Keratinocyte (primary cell): ENCODE results near the gene HMGN4. TPM values are rescaled to one million over a fixed set of nuclear protein-coding genes. Genes with fewer than 3 reads are reported as not detected.
A peak's percentile ranks its signal among the peaks of the same experiment; 100 is the strongest.

Experiments used
- DNase-seq: peaks from one replicate; pipeline ENCODE4 v3.0.0-alpha.2; 2011; ENCODE audit warnings: low read depth, missing footprints, low spot score
- FAIRE-seq: peaks from 2 replicates; lab custom pipeline; 2011; peaks lifted over from hg19 to GRCh38; lab: Jason Lieb, UNC
- H2AFZ ChIP-seq: 2 replicates; pipeline ENCODE4 v1.6.0; 2012; ENCODE audit warnings: low read length, control low read depth, inconsistent platforms; ENCODE audit not compliant: control insufficient read depth
- H3K27ac ChIP-seq: 2 replicates; pipeline ENCODE4 v1.5.1; 2011; ENCODE audit warnings: low read length; ENCODE audit not compliant: control insufficient read depth, insufficient read depth
- H3K27me3 ChIP-seq: 3 replicates; pipeline ENCODE4 v1.6.0; 2011; ENCODE audit warnings: low read length; ENCODE audit not compliant: control insufficient read depth, insufficient read depth; ENCODE audit errors: extremely low read depth
- H3K36me3 ChIP-seq, 2 experiments: 2 replicates in 1 of 2; 3 replicates in 1 of 2; pipeline ENCODE4 v1.5.1; 2011; ENCODE audit warnings: low read length in 2 of 2, mild to moderate bottlenecking in 1 of 2; ENCODE audit not compliant: control insufficient read depth in 2 of 2, insufficient read depth in 2 of 2; ENCODE audit errors: extremely low read depth in 1 of 2
- H3K4me1 ChIP-seq: 3 replicates; pipeline ENCODE4 v1.5.1; 2011; ENCODE audit warnings: low read length; ENCODE audit not compliant: control insufficient read depth, insufficient read depth; ENCODE audit errors: extremely low read depth
- H3K4me2 ChIP-seq: 3 replicates; pipeline ENCODE4 v1.6.0; 2011; ENCODE audit warnings: low read depth, low read length; ENCODE audit not compliant: control insufficient read depth, insufficient read depth; ENCODE audit errors: extremely low read depth
- H3K4me3 ChIP-seq, 3 experiments: fragments of 200-600 bp in 1 of 3; sonication (generic) in 1 of 3; 2 replicates in 2 of 3; 3 replicates in 1 of 3; pipeline ENCODE4 v1.5.1; 2011 to 2016; ENCODE audit warnings: low read length in 3 of 3, mild to moderate bottlenecking in 3 of 3, control low read depth in 2 of 3, inconsistent platforms in 1 of 3, low read depth in 1 of 3, mixed read lengths in 1 of 3, mixed run types in 1 of 3, moderate library complexity in 1 of 3; ENCODE audit not compliant: control insufficient read depth in 2 of 3, insufficient read depth in 2 of 3; ENCODE audit errors: extremely low read depth in 1 of 3
- H3K79me2 ChIP-seq: 2 replicates; pipeline ENCODE4 v1.6.0; 2012; ENCODE audit warnings: low read length; ENCODE audit not compliant: control insufficient read depth, insufficient read depth
- H3K9ac ChIP-seq: 3 replicates; pipeline ENCODE4 v1.6.0; 2011; ENCODE audit warnings: low read length; ENCODE audit not compliant: control insufficient read depth, insufficient read depth; ENCODE audit errors: extremely low read depth
- H3K9me1 ChIP-seq: 3 replicates; pipeline ENCODE4 v1.6.0; 2011; ENCODE audit warnings: low read length; ENCODE audit not compliant: control insufficient read depth, insufficient read depth; ENCODE audit errors: extremely low read depth
- H3K9me3 ChIP-seq: 2 replicates; pipeline ENCODE4 v1.5.1; 2012; ENCODE audit warnings: low read depth, low read length; ENCODE audit not compliant: control insufficient read depth
- H4K20me1 ChIP-seq: 3 replicates; pipeline ENCODE4 v1.6.0; 2011; ENCODE audit warnings: low read length; ENCODE audit not compliant: control insufficient read depth, insufficient read depth; ENCODE audit errors: extremely low read depth
- EZH2 ChIP-seq: IDR thresholded peaks from one replicate; pipeline ENCODE4 v1.6.1; 2012; ENCODE audit warnings: inconsistent platforms, mild to moderate bottlenecking, low read length, moderate library complexity
- dilution Hi-C: fragments of 300-500 bp; cut with MboI; formaldehyde crosslinking; loops from one replicate; pipeline ENCODE4 v1.7.0; 2020; ENCODE audit warnings: low sequenced_read_pairs; ENCODE audit not compliant: extremely low pct_ligation_motif_present
- polyA plus RNA-seq, 5 experiments: library from polyadenylated mRNA; depleted of rRNA in 3 of 5; stranded (reverse) in 3 of 5; stranded (forward) in 1 of 5; unstranded in 1 of 5; fragments of >200 nt; gene quantifications; 1 replicate in 1 of 5; 2 replicates in 3 of 5; 3 replicates in 1 of 5; pipeline versions ENCODE4 v1.2.1 to v1.2.3, GENCODE V29; 2011 to 2012; ENCODE audit warnings: missing spikeins in 2 of 5, low read depth in 1 of 5, low replicate concordance in 1 of 5
- TF ChIP-seq, protein P1 (sequence below), 3 experiments: IDR thresholded peaks in 1 of 3; conservative IDR thresholded peaks in 1 of 3; optimal IDR thresholded peaks in 1 of 3; 2 replicates in 2 of 3; 3 replicates in 1 of 3; pipeline versions ENCODE3 to v1.5.1; 2011; ENCODE audit warnings: low read length in 3 of 3, mild to moderate bottlenecking in 3 of 3, moderate library complexity in 2 of 3, control low read depth in 1 of 3, inconsistent platforms in 1 of 3; ENCODE audit not compliant: insufficient read depth in 2 of 3; ENCODE audit errors: extremely low read depth in 1 of 3

The HMGN4 gene
- polyA plus RNA-seq, 1 donor (not counting 4 experiments of a cell fraction or from before 2014, with no cell fraction given), result 62.6 TPM

DNA sequence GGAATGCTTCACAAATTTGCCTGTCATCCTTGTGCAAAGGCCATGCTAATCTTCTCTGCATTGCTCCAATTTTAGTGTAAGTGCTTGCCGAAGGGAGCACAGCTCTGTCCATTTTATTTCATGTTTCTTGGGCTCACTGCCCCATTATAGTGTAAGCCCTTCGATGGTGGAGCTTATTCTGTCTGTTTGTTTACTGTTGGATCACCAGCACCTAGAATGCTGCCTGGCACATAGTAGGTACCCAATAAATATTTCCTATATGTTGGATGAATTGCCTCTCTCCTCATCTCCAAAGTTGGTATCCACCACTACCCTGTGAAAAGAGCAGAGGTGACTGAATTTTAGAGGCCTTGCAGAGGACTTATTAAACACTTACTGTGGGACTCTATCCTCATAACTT, 18.8 kb upstream of the HMGN4 start:
- Histone ChIP-seq H3K9ac (no peak overlapping the region), H3K9me3 (no peaks in the 10 kb centered on the region), H3K9me1 (no peaks in the 10 kb centered on the region), H3K36me3 (no peaks in the 10 kb centered on the region), H3K27me3 (no peaks in the 10 kb centered on the region), H3K27ac (no peak overlapping the region), H4K20me1 (no peaks in the 10 kb centered on the region), H3K79me2 (no peaks in the 10 kb centered on the region), H3K4me3 (no peak overlapping the region), H3K4me2 (no peak overlapping the region), H2AFZ (no peak overlapping the region), H3K4me1 (peaks cover 18% of the 10 kb centered on the region)
- dilution Hi-C loops, result no loop called here
- TF ChIP-seq, protein P1, sequence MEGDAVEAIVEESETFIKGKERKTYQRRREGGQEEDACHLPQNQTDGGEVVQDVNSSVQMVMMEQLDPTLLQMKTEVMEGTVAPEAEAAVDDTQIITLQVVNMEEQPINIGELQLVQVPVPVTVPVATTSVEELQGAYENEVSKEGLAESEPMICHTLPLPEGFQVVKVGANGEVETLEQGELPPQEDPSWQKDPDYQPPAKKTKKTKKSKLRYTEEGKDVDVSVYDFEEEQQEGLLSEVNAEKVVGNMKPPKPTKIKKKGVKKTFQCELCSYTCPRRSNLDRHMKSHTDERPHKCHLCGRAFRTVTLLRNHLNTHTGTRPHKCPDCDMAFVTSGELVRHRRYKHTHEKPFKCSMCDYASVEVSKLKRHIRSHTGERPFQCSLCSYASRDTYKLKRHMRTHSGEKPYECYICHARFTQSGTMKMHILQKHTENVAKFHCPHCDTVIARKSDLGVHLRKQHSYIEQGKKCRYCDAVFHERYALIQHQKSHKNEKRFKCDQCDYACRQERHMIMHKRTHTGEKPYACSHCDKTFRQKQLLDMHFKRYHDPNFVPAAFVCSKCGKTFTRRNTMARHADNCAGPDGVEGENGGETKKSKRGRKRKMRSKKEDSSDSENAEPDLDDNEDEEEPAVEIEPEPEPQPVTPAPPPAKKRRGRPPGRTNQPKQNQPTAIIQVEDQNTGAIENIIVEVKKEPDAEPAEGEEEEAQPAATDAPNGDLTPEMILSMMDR (optimal IDR thresholded peaks at IDR 0.05 in 1 of 3, IDR thresholded peaks at IDR 0.05 in 1 of 3, conservative IDR thresholded peaks at IDR 0.05 in 1 of 3; ENCODE audit: extremely low read depth in 1 of 3, insufficient read depth in 2 of 3, low read length in 3 of 3), result no peak
- TF ChIP-seq EZH2, result no peak
- FAIRE-seq, result no peak
- no peak for DNase-seq

DNA sequence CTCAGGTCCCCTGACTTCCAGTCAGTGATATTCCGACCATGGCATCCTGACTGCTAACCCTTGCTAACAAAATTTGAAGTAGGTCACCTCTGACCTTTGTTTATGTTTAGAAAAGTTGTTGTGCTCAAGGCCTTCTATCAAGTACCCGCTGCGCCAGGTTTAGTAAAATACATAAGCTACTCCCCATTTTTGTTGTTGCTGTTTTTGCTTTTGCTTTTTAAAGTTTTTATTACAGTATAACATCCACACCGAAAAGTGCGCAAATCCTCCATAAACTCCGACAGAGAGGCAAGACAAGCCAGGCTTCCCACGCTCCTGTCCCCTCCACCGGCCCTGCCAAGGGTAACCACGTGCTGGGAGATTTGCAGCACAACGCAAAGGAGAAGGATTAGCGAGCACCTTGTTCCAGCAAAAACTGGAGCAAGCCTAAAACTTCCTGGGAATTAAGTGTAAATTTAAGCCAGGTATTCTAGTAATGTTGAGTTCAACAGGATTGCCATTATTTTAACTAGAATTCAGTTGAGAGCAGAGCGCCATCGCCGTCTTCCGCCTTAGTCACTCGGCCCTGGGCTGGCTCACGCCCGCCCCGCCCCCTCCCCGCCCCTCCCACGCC, 17.8 kb upstream of the HMGN4 start:
- H3K27ac ChIP-seq, result peak overlapping the region; percentile 65
- H3K9ac ChIP-seq, result peak overlapping the region; percentile 26
- peaks cover 18% of the 10 kb centered on the region for H3K4me1 ChIP-seq
- dilution Hi-C loops, result no loop called here
- H3K4me3 ChIP-seq, result peak overlapping the region; percentile 2 to 36 (median 21)
- H3K27me3 ChIP-seq, result no peaks in the 10 kb centered on the region
- no peaks in the 10 kb centered on the region for H3K9me3 ChIP-seq
- FAIRE-seq (no peak), DNase-seq (no peak)
- H2AFZ ChIP-seq, result peak overlapping the region; percentile 86
- no peaks in the 10 kb centered on the region for H3K79me2 ChIP-seq
- H4K20me1 ChIP-seq, result no peaks in the 10 kb centered on the region
- H3K4me2 ChIP-seq, result peak overlapping the region; percentile 70
- no peak for TF ChIP-seq EZH2
- TF ChIP-seq, protein P1 (optimal IDR thresholded peaks at IDR 0.05 in 1 of 3, IDR thresholded peaks at IDR 0.05 in 1 of 3, conservative IDR thresholded peaks at IDR 0.05 in 1 of 3; ENCODE audit: extremely low read depth in 1 of 3, insufficient read depth in 2 of 3, low read length in 3 of 3), result no peak
- H3K9me1 ChIP-seq, result no peaks in the 10 kb centered on the region
- no peaks in the 10 kb centered on the region for H3K36me3 ChIP-seq
